GM19240 (cell line): ENCODE data around the gene TTC12.

Source experiments
- DNase-seq: peaks from one replicate; pipeline ENCODE4 v3.0.0; 2011; ENCODE audit warnings: low spot score; ENCODE audit not compliant: insufficient read length

The TTC12 gene

DNA sequence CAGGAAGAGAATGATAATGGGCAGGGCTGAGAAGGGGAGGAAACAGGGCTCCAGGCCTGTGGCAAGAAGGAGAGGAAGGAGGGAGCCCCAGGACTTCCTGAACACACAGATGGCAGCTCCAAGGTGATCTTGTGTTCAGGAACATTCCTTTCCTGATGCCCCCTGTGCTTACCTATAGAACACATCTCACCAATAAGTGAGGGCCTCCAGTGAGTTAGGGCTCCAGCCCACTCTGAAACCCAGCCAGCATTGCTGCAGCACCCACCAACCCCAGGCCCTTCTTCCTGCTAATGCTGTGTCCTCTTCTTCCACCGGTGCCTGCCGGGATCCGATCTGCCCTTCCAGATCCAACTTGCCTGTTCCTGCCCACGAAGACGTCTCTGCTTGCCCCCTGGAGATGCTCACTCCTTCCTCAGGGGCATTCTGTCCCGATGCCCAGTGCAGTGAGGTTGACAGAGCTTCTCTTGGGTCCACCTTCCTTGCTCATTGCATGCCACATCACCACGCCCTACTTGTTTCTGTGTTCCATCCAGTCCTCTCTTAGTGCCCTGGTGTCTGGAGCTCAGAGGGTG is 90.6 kb downstream of the TTC12 start:
- no peak for DNase-seq

DNA sequence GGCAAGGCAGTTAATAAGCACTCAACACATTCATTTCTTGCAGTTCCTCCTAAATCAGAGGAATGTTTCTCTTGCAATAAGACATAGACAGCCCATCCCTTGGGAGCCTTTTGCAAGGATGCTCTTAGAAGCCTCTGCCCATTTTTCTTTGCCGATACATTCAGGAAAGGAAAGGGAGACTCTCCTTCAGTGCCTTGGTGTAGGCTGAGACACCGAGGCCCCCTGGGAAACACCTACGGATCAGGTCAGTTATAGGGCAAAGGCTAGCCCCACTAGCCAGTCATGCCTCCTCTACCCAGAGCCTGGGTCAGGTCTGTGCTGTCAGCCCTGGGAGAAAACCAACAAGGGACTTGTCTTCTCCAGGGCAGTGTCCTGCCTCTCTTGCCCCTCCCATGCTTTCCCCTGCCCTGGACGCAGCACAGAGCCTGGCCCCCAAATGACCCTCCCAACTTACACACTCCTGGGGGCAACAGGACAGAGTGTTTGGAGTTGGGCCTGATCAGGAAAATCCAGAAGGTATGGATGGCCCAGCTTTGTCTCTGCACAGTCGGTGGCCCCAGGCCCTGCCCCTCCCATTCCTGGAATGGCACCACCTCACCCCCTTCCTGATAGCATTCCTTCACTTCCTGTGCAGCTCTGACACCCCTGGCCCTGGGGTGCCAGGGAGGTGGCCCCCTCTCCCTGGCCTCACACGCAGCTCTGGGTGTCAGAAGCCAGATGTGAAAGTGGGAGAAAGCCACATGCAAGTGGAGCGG is 91.5 kb downstream of the TTC12 start:
- DNase-seq: no peak

DNA sequence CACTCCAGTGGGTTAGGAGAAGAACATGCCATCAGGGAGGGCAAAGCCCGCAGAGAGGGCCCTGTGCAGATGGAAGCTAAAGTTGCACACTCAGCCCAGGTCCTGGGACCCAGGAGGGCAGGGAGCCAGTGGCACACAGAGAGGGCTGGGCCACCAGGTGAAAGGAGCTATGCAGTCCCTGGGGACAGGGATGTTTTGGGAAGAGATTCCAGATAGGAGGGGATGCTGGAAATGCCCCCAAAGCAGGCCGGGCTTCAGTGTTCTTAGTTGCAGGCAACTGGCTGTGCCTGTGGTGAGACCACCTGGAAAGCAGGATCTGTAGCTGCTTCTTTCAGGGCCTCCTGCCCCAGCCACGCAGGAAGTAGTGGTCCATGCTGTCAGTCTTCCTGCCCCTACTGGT is 92.8 kb downstream of the TTC12 start:
- no peak for DNase-seq

DNA sequence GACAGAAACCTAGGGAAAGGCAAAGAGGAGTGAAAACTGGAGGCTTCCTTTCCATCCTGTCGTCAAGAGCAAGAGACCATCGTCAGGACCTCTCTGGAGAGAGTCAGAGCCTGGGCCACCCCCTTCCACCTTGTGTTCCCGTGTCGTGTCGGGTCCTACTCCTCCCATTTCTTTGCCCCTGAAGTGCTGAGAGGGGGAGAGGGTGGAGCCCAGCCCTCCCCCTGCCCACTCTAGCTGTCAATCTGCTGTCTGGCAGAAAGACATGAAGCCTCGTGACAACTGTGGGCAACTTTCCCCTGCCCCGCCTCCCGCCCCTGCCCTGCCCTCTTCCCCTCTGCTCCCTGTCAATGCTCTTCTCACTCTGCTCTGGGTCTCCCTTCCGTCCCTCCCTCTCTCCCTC is 93.8 kb downstream of the TTC12 start:
- DNase-seq: no peak

DNA sequence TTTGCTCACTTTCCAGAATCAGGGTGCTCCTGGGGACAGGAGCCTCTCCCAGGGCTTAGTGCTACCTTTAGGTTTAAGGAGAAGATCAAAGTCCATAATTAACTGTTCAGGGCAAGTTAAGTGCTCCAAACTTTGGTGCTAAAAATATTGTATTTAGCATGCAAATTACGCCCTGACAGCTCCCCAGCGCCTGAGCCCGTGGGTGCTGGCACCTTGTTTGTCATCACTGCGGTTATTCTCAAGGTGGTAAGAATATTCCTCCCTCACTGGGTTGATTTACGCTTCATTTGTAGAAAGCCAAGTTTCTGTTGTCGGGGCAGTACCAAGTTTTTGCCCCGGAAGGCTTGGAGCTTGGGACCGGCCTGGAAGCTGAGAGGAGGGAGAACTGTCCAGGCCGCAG is 94.5 kb downstream of the TTC12 start:
- no peak for DNase-seq

DNA sequence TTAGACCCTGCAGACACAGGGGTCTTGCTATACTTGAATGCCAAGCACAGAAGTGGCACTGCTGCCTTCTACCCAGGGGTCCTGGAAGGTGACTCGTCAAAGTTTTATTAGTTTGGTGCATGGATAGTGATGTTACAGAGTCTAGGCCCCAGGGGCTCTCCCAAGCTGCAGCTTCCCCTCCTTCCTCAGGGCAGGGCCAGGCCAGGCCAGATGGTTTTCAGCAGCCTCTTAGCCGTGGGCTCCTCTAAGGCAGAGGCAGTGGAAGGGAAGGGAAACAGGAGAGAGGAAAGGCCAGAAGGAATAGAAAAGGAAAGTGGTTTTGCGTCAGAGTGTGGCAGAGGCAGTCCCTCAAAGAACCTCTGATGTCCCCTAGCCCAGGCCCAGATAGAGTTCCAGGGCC is 95.1 kb downstream of the TTC12 start:
- no peak for DNase-seq

DNA sequence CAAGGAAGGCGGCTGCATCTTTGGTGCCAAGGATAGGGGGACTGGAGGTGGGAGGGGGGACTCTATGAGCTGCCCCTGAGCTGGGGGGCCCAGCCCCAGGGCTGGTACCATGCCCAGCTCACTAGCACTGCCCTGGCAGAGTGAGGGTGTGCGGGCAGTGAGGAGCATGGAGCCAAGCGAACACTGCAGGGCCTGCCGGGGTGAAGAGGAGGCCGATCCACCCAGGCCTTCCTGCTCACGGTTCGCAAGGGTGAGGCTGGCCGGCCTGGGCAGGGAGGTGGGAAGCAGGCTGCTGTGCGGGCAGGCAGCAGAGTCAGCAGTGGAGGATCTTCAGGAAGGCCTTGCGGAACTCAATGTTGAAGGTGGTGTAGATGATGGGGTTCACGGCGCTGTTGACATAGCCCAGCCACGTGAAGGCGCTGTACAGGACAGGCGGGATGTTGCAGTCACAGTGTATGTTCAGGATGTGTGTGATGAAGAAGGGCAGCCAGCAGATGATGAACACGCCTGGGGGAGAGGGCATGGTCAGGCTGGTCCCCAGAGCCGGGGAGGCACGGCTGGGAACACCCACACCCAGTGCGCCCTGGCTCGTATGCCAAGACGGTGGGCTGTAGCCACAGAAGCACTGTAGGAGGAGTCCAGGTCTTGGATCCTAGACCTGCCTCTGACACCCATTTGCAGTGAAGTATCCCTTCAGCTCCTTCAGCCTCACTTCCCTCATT is 96.2 kb downstream of the TTC12 start:
- DNase-seq: no peak

DNA sequence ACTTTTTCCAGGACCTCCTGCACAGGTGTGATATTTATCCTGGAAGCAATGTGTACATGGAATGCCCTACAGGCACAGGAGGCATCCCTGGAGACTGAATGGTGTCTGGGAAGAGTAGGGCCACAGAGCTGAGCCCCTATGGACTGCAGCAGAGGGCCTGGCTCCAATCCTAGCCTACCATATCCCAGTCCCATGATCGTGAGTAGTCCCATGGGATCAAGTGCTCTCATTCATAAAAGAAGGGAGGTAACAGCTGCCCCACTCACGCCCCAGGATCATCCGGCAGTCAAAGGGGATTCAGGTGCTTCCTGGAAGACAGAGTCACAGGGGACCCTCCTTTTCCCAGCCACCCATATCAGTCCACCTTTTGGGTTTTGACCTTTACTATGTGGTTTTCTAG is 97.2 kb downstream of the TTC12 start:
- DNase-seq: no peak

DNA sequence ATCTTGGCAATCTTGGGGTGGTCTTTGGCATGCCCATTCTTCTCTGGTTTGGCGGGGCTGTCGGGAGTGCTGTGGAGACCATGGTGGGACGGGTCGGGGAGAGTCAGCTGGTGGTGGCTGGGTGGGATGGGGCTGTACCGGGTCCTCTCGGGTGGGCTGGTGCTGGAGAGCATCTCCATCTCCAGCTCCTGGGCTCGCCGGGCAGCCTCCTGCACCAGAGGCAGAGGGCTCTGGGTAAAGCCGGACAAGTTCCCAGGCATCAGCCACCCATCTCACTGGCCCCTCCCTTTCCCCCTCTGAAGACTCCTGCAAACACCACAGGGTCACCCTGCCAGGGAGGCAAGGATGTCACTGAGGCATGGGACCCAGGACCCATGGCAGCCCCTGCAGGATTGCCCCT is 98.3 kb downstream of the TTC12 start:
- DNase-seq: no peak

DNA sequence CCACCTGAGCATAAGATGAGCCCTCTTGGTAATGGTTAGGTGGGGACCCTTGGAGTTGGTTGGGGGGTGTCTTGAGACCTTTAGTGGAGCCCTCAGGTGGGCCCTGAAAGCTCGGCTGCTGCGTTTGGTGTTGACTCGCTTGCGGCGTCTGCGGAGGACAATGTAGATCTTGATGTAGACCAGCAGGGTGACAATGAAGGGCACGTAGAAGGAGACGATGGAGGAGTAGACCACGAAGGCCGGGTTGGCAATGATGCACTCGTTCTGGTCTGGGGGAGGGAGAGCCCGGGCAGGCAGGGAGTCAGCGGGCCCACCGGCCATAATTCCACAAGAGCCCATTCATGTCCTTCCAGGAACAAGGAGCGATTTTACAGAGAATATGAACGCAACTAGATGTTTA is 101.0 kb downstream of the TTC12 start:
- no peak for DNase-seq
